AG10803 (cell line): ENCODE results near the gene NDUFAB1.
"Not testable (repeated sequence)": the region's sequence is repeated elsewhere in the genome, so short reads cannot be mapped to it uniquely, and the experiment has no call there.

Source experiments
- DNase-seq: peaks from one replicate; pipeline ENCODE4 v3.0.0; 2010; ENCODE audit warnings: low read depth
- H3K4me3 ChIP-seq: 2 replicates; pipeline ENCODE4 v1.5.1; 2011; ENCODE audit warnings: mild to moderate bottlenecking, low read length, control low read depth
- TF ChIP-seq, protein P1 (sequence below): conservative IDR thresholded peaks from 2 replicates; pipeline ENCODE4 v1.5.1; 2011; ENCODE audit warnings: mild to moderate bottlenecking, low read length, control low read depth, inconsistent platforms

The NDUFAB1 gene

DNA sequence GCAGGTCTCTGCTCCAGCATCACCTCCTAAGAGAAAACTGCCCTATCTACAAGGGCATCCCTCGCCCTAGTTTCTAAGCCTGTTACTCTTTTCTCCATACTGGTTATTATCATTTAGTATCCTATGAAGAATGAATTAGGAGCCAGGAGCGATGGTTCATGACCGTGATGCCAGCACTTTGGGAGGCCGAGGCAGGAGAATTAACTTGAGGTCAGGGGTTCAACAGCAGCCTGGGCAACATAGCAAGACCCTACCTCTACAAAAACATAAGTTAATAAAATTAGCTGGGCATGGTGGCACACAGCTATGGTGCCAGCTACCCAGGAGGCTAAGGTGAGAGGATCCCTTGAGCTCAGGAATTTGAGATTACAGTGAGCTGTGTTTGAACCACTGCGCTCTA is 46.2 kb downstream of the NDUFAB1 start:
- DNase-seq = no peak
- no peak overlapping the region for H3K4me3 ChIP-seq
- TF ChIP-seq, protein P1, sequence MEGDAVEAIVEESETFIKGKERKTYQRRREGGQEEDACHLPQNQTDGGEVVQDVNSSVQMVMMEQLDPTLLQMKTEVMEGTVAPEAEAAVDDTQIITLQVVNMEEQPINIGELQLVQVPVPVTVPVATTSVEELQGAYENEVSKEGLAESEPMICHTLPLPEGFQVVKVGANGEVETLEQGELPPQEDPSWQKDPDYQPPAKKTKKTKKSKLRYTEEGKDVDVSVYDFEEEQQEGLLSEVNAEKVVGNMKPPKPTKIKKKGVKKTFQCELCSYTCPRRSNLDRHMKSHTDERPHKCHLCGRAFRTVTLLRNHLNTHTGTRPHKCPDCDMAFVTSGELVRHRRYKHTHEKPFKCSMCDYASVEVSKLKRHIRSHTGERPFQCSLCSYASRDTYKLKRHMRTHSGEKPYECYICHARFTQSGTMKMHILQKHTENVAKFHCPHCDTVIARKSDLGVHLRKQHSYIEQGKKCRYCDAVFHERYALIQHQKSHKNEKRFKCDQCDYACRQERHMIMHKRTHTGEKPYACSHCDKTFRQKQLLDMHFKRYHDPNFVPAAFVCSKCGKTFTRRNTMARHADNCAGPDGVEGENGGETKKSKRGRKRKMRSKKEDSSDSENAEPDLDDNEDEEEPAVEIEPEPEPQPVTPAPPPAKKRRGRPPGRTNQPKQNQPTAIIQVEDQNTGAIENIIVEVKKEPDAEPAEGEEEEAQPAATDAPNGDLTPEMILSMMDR = no peak

- no peak for DNase-seq
- TF ChIP-seq, protein P1 = no peak
- no peak overlapping the region for H3K4me3 ChIP-seq
These were observed 51.7 kb downstream of the NDUFAB1 start for GRCh38 chr16:23544436-23544835.

GRCh38 chr16:23540817-23541178 is 55.3 kb downstream of the NDUFAB1 start:
- H3K4me3 ChIP-seq, DNase-seq: not testable (repeated sequence)

DNA sequence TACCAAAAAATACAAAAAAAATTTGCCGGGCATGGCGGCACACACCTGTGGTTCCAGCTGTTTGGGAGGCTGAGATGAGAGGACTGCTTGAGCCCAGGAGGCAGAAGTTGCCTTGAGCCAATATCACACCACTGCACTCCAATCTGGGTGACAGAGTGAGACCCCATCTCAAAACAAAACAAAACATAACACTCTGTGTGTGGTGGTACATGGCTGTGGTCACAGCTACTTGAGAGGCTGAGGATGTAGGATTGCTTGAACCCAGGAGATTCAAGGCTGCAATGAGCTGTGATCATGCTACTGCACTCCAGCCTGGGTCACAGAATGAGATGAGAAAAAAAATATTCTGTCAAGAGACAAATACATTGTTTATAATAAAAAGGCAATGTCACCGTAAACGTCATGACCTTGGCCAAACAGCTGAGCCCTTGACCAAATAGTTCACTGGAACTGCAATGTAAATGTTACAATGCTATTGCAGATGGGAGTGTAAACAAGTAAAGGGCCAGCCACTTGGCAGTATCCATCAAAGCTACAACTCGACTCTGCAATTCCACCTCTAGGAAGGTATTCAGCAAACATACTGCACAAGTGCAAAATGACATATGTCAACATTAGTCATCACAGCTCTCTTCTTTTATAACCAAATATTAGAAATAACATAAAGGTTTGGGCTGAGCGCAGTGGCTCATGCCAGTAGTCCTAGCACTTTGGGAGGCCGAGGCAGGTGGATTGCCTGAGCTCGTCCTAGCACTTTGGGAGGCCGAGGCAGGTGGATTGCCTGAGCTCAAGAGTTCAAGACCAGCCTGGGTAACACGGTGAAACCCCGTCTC is 55.9 kb downstream of the NDUFAB1 start:
- no peak overlapping the region for H3K4me3 ChIP-seq
- TF ChIP-seq, protein P1 = no peak
- DNase-seq = no peak

- DNase-seq = no peak
- TF ChIP-seq, protein P1 = no peak
- no peak overlapping the region for H3K4me3 ChIP-seq
These were observed 57.2 kb downstream of the NDUFAB1 start for GRCh38 chr16:23538919-23539278.

DNA sequence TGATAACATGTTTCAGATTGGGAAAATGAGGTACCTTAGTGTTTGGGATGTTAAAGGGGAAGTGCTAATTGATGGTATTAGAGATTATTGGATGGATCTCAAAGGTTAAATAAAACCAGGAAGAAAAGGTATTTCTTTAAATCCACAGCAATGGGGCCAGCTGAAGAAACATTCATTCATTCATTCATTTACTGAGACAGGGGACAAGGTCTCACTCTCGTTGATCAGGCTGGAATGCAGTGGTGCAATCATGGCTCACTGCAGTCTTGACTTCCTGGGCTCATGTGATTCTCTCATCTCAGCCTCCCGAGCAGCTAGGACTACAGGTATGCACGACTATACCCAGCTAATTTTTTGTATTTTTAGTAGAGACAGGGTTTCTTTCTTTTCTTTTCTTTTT is 58.7 kb downstream of the NDUFAB1 start:
- H3K4me3 ChIP-seq = no peak overlapping the region
- DNase-seq = no peak
- TF ChIP-seq, protein P1 = no peak

- TF ChIP-seq, protein P1 = no peak
- no peak for DNase-seq
- no peak overlapping the region for H3K4me3 ChIP-seq
These were observed 60.2 kb downstream of the NDUFAB1 start for GRCh38 chr16:23535901-23536300.
